ENCODE results near the gene ARL6IP6.

DNA sequence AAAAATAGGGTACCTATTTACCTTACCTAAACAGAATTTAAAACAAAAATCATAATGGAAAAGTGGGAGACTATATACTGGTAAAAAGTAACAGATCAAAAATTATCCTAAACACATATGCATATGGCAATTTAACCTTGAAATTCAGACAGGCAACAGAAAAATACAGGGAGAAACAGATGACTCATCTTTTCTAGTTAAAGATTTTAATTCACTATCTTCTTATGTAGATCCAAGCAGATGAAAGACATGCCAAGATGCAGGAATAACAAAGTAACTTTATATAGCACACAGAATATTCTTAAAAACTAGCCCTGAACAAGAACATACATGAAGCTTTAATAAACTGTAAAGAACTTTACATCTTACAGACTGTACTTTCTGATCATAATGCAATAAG lies 32.1 kb upstream of the ARL6IP6 start:
- TF ChIP-seq, protein P1, sequence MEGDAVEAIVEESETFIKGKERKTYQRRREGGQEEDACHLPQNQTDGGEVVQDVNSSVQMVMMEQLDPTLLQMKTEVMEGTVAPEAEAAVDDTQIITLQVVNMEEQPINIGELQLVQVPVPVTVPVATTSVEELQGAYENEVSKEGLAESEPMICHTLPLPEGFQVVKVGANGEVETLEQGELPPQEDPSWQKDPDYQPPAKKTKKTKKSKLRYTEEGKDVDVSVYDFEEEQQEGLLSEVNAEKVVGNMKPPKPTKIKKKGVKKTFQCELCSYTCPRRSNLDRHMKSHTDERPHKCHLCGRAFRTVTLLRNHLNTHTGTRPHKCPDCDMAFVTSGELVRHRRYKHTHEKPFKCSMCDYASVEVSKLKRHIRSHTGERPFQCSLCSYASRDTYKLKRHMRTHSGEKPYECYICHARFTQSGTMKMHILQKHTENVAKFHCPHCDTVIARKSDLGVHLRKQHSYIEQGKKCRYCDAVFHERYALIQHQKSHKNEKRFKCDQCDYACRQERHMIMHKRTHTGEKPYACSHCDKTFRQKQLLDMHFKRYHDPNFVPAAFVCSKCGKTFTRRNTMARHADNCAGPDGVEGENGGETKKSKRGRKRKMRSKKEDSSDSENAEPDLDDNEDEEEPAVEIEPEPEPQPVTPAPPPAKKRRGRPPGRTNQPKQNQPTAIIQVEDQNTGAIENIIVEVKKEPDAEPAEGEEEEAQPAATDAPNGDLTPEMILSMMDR (IDR thresholded peaks at IDR 0.05) = no peak
- TF ChIP-seq POLR2A (IDR thresholded peaks at IDR 0.05) = no peak
